ENCODE measurements around the gene PDPK1.
"Not testable (repeated sequence)": the region's sequence is repeated elsewhere in the genome, so short reads cannot be mapped to it uniquely, and the experiment has no call there.

GRCh38 chr16:2621395-2621794 is 83.6 kb downstream of the PDPK1 start:
- TF ChIP-seq, protein P1, sequence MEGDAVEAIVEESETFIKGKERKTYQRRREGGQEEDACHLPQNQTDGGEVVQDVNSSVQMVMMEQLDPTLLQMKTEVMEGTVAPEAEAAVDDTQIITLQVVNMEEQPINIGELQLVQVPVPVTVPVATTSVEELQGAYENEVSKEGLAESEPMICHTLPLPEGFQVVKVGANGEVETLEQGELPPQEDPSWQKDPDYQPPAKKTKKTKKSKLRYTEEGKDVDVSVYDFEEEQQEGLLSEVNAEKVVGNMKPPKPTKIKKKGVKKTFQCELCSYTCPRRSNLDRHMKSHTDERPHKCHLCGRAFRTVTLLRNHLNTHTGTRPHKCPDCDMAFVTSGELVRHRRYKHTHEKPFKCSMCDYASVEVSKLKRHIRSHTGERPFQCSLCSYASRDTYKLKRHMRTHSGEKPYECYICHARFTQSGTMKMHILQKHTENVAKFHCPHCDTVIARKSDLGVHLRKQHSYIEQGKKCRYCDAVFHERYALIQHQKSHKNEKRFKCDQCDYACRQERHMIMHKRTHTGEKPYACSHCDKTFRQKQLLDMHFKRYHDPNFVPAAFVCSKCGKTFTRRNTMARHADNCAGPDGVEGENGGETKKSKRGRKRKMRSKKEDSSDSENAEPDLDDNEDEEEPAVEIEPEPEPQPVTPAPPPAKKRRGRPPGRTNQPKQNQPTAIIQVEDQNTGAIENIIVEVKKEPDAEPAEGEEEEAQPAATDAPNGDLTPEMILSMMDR (IDR thresholded peaks at IDR 0.05; ENCODE audit: low read length) = not testable (repeated sequence)
- not testable (repeated sequence) for TF ChIP-seq EZH2 (IDR thresholded peaks at IDR 0.05; ENCODE audit: borderline replicate concordance, low read length)

All from OCI-LY1 (cell line).